SK-N-SH (cell line): ENCODE results near the gene RAB34. TPM values are rescaled to one million over a fixed set of nuclear protein-coding genes. Genes with fewer than 3 reads are reported as not detected.
A peak's percentile ranks its signal among the peaks of the same experiment; 100 is the strongest.

Source experiments
- CTCF ChIA-PET: fragments of 300-600, 350-600 bp; formaldehyde crosslinking; extraction: SDS; loops from one replicate; lab custom pipeline; 2021; lab: Yijun Ruan, JAX
- POLR2A ChIA-PET: fragments of 350-600 bp; sonication (Branson Sonifier 250); formaldehyde crosslinking; extraction: SDS; loops from one replicate; lab custom pipeline; 2020; ENCODE audit warnings: antibody characterized with exemption, inconsistent platforms; lab: Yijun Ruan, JAX
- DNase-seq: peaks from one replicate; pipeline ENCODE4 v3.0.0; 2012
- H2AFZ ChIP-seq: fragments of 200-600 bp; sonication (generic); 2 replicates; pipeline ENCODE4 v1.8.1; 2016; ENCODE audit warnings: antibody characterized with exemption, mild to moderate bottlenecking, low read depth
- H3F3A ChIP-seq: fragments of 200-600 bp; sonication (generic); replicated peaks from 2 replicates; pipeline ENCODE3; 2016; ENCODE audit warnings: antibody characterized with exemption, mild to moderate bottlenecking; ENCODE audit not compliant: insufficient read depth
- H3K27ac ChIP-seq, 2 experiments: fragments of 200-500 bp in 1 of 2; fragments of 200-600 bp in 1 of 2; sonication (Bioruptor generic) in 1 of 2; sonication (generic), shearing (Covaris generic) in 1 of 2; 2 replicates each; pipeline versions ENCODE4 v1.5.1 to v1.6.1; 2014 to 2016; ENCODE audit warnings: low read depth in 2 of 2, inconsistent platforms in 1 of 2, low read length in 1 of 2, mild to moderate bottlenecking in 1 of 2, mixed read lengths in 1 of 2
- H3K27me3 ChIP-seq: fragments of 200-600 bp; sonication (generic), shearing (Covaris generic); 2 replicates; pipeline ENCODE4 v1.6.1; 2016; ENCODE audit warnings: mixed run types; ENCODE audit not compliant: insufficient read depth
- H3K36me3 ChIP-seq, 2 experiments: fragments of 200-500 bp in 1 of 2; fragments of 200-600 bp in 1 of 2; sonication (Bioruptor generic) in 1 of 2; sonication (generic) in 1 of 2; replicated peaks in 1 of 2; 2 replicates each; pipeline versions ENCODE3 to v1.5.1; 2014 to 2016; ENCODE audit warnings: low read length in 1 of 2, mild to moderate bottlenecking in 1 of 2; ENCODE audit not compliant: insufficient read depth in 2 of 2, control insufficient read depth in 1 of 2
- H3K4me1 ChIP-seq, 2 experiments: fragments of 200-500 bp in 1 of 2; fragments of 200-600 bp in 1 of 2; sonication (Bioruptor generic) in 1 of 2; sonication (generic), shearing (Covaris generic) in 1 of 2; 2 replicates each; pipeline versions ENCODE4 v1.5.1 to v1.6.1; 2014 to 2016; ENCODE audit warnings: low read depth in 1 of 2, low read length in 1 of 2, mixed run types in 1 of 2; ENCODE audit not compliant: insufficient read depth in 2 of 2, control insufficient read depth in 1 of 2
- H3K4me2 ChIP-seq: fragments of 200-600 bp; sonication (generic), shearing (Covaris generic); 2 replicates; pipeline ENCODE4 v1.6.1; 2017; ENCODE audit warnings: mixed run types
- H3K4me3 ChIP-seq, 2 experiments: fragments of 200-500 bp in 1 of 2; fragments of 200-600 bp in 1 of 2; sonication (Bioruptor generic) in 1 of 2; sonication (generic), shearing (Covaris generic) in 1 of 2; 2 replicates each; pipeline versions ENCODE4 v1.5.1 to v1.8.1; 2014 to 2016; ENCODE audit warnings: low read depth in 2 of 2, inconsistent platforms in 1 of 2, low read length in 1 of 2, mild to moderate bottlenecking in 1 of 2, mixed read lengths in 1 of 2, moderate library complexity in 1 of 2
- H3K79me2 ChIP-seq: fragments of 200-600 bp; sonication (generic); 2 replicates; pipeline ENCODE4 v1.8.1; 2017; ENCODE audit warnings: mild to moderate bottlenecking; ENCODE audit not compliant: insufficient read depth
- H3K9ac ChIP-seq: fragments of 200-600 bp; sonication (generic); 2 replicates; pipeline ENCODE4 v1.6.1; 2017; ENCODE audit warnings: mixed run types
- H3K9me2 ChIP-seq: fragments of 200-600 bp; sonication (generic); 2 replicates; pipeline ENCODE4 v1.6.1; 2017; ENCODE audit warnings: mixed run types
- H3K9me3 ChIP-seq: fragments of 200-600 bp; sonication (generic); 2 replicates; pipeline ENCODE4 v1.6.1; 2017; ENCODE audit warnings: mixed run types, mild to moderate bottlenecking, moderate library complexity
- H4K20me1 ChIP-seq: fragments of 200-600 bp; sonication (generic); 2 replicates; pipeline ENCODE4 v1.6.1; 2017; ENCODE audit warnings: mild to moderate bottlenecking, mixed run types; ENCODE audit not compliant: insufficient read depth
- EP300 ChIP-seq, 2 experiments: IDR thresholded peaks; 2 replicates each; pipeline versions ENCODE4 v1.4.0 to v1.6.1; 2012; ENCODE audit warnings: borderline replicate concordance in 1 of 2, low read depth in 1 of 2, low read length in 1 of 2
- FOSL2 ChIP-seq: IDR thresholded peaks from 2 replicates; pipeline ENCODE4 v1.4.0; 2012; ENCODE audit warnings: low read depth, mild to moderate bottlenecking, moderate library complexity, borderline replicate concordance
- IRF3 ChIP-seq: fragments of 150-350 bp; IDR thresholded peaks from 2 replicates; pipeline ENCODE4 v1.6.1; 2016; ENCODE audit warnings: mild to moderate bottlenecking, low read depth, low read length
- JUND ChIP-seq: IDR thresholded peaks from 2 replicates; pipeline ENCODE4 v1.4.0; 2012
- MEF2A ChIP-seq: IDR thresholded peaks from 2 replicates; pipeline ENCODE4 v1.4.0; 2012; ENCODE audit warnings: low read depth, borderline replicate concordance
- MXI1 ChIP-seq: IDR thresholded peaks from 2 replicates; pipeline ENCODE4 v1.6.1; 2012; ENCODE audit warnings: mild to moderate bottlenecking, low read depth, low read length, improper control_type of control experiment
- NFIC ChIP-seq: IDR thresholded peaks from 2 replicates; pipeline ENCODE4 v1.4.0; 2012; ENCODE audit warnings: borderline replicate concordance
- NRF1 ChIP-seq: IDR thresholded peaks from 2 replicates; pipeline ENCODE4 v1.6.1; 2012; ENCODE audit warnings: low read depth, mild to moderate bottlenecking, low read length
- RAD21 ChIP-seq: IDR thresholded peaks from 2 replicates; pipeline ENCODE4 v1.6.1; 2012; ENCODE audit warnings: mild to moderate bottlenecking, low read length
- RCOR1 ChIP-seq: fragments of 150-350 bp; IDR thresholded peaks from 2 replicates; pipeline ENCODE4 v1.6.1; 2017; ENCODE audit warnings: antibody characterized with exemption, low read length
- RXRA ChIP-seq: IDR thresholded peaks from 2 replicates; pipeline ENCODE4 v1.4.0; 2012; ENCODE audit warnings: low read depth, mild to moderate bottlenecking, borderline replicate concordance
- SIN3A ChIP-seq: IDR thresholded peaks from 2 replicates; pipeline ENCODE4 v1.6.1; 2012; ENCODE audit warnings: low read depth, mild to moderate bottlenecking, low read length, moderate library complexity, borderline replicate concordance
- TAF1 ChIP-seq: IDR thresholded peaks from 2 replicates; pipeline ENCODE4 v1.6.1; 2012; ENCODE audit warnings: low read depth, mild to moderate bottlenecking, low read length, moderate library complexity, borderline replicate concordance
- TCF12 ChIP-seq: IDR thresholded peaks from 2 replicates; pipeline ENCODE4 v1.4.0; 2012
- TEAD4 ChIP-seq: IDR thresholded peaks from 2 replicates; pipeline ENCODE4 v1.4.0; 2012; ENCODE audit warnings: mild to moderate bottlenecking, borderline replicate concordance; ENCODE audit not compliant: insufficient read depth
- USF2 ChIP-seq: fragments of 150-350 bp; IDR thresholded peaks from 2 replicates; pipeline ENCODE4 v1.6.1; 2017; ENCODE audit warnings: antibody characterized with exemption, low read length, low read depth, borderline replicate concordance
- YY1 ChIP-seq: IDR thresholded peaks from 2 replicates; pipeline ENCODE4 v1.4.0; 2012; ENCODE audit warnings: low read depth, mild to moderate bottlenecking
- WGBS: methylation state at CpG from one replicate; pipeline ENCODE4 v1.1.6; 2017; ENCODE audit warnings: low lambda C conversion rate; 5-methylcytosine and 5-hydroxymethylcytosine counted together
- polyA plus RNA-seq, 3 experiments: library from polyadenylated mRNA; depleted of rRNA; stranded (reverse); fragments of >200 nt; gene quantifications; 2 replicates each; pipeline ENCODE4 v1.2.3, GENCODE V29; 2012

RAB34 gene
- polyA plus RNA-seq, 1 of the 3 experiments (the other 2 are of a cell fraction): 0.18 TPM

GRCh38 chr17:28763804-28764266 is 46.2 kb upstream of the RAB34 start (continued):
- TF ChIP-seq RAD21 (peak; percentile 81), IRF3 (no peak), MXI1 (no peak), JUND (no peak), NFIC (peak; percentile 48), MEF2A (no peak), FOSL2 (no peak), RCOR1 (no peak)

- POLR2A ChIA-PET: interaction anchor here (0.7 to 1.0 kb wide), 5 partner anchors 49 to 145 kb away, joined by 3 to 4 read pairs (median 3); partner anchors contain the start of gene DHRS13
Observed at GRCh38 chr17:28763137-28763799, 45.6 kb upstream of the RAB34 start.

More at GRCh38 chr17:28763137-28763799, 45.6 kb upstream of the RAB34 start:
- no peaks in the 10 kb centered on the region for H3K27me3 ChIP-seq
- no peak overlapping the region for H3K4me3 ChIP-seq
- DNase-seq: no peak
- peaks cover 8% of the 10 kb centered on the region for H4K20me1 ChIP-seq
- no peak for TF ChIP-seq RXRA
- TF ChIP-seq TCF12: no peak
- TF ChIP-seq TEAD4: no peak
- no peak for TF ChIP-seq FOSL2
- TF ChIP-seq TAF1: no peak
- TF ChIP-seq USF2: no peak
- TF ChIP-seq YY1: no peak
- no peak for TF ChIP-seq MEF2A
- no peak for TF ChIP-seq NFIC
- TF ChIP-seq EP300 (IDR thresholded peaks at IDR 0.05; ENCODE audit: borderline replicate concordance in 1 of 2, low read depth in 1 of 2, low read length in 1 of 2): no peak
- TF ChIP-seq SIN3A: no peak
- TF ChIP-seq NRF1: no peak
- H2AFZ ChIP-seq: no peak overlapping the region
- H3K36me3 ChIP-seq: peaks cover 11 to 45% of the 10 kb centered on the region in 2 experiments
- H3K9me3 ChIP-seq: no peaks in the 10 kb centered on the region
- peaks cover 25% of the 10 kb centered on the region for H3F3A ChIP-seq
- peak overlapping the region in 1 of 2 experiments; percentile 0; a peak in 1 of 4 replicates for H3K27ac ChIP-seq
- H3K9me2 ChIP-seq: no peaks in the 10 kb centered on the region
- H3K4me1 ChIP-seq: peaks cover 0 to 19% of the 10 kb centered on the region in 2 experiments; a peak in 1 of 4 replicates
- H3K9ac ChIP-seq: no peak overlapping the region
- H3K79me2 ChIP-seq: peaks cover 7% of the 10 kb centered on the region; the same call in 1 of the 2 replicates
- H3K4me2 ChIP-seq: no peak overlapping the region
- CTCF ChIA-PET: interaction anchor here (0.6 to 6.5 kb wide), 62 partner anchors 9 to 413 kb away, joined by 3 to 125 read pairs (median 5); partner anchors contain the start of genes DHRS13, ERAL1, FAM222B and FLOT2
- WGBS: 95% methylated on average over 1 of the region's 1 CpG
